H9 (cell line): ENCODE data around the gene QARS1. TPM values are rescaled to one million over a fixed set of nuclear protein-coding genes. Genes with fewer than 3 reads are reported as not detected.

Experiments used
- DNase-seq: peaks from one replicate; pipeline ENCODE4 v3.0.0-alpha.2; 2017
- H2AFZ ChIP-seq: one replicate; pipeline ENCODE4 v1.6.1; 2013; ENCODE audit warnings: mild to moderate bottlenecking, low read length, control low read depth, moderate library complexity
- H2AK5ac ChIP-seq: 2 replicates; pipeline ENCODE4 v1.6.1; 2013; ENCODE audit warnings: low read length, control low read depth, mixed read lengths; ENCODE audit not compliant: insufficient read length
- H2BK120ac ChIP-seq: one replicate; pipeline ENCODE4 v1.6.1; 2013; ENCODE audit warnings: low read depth, mild to moderate bottlenecking, low read length, control low read depth, inconsistent platforms; ENCODE audit not compliant: poor library complexity, severe bottlenecking
- H2BK12ac ChIP-seq: 2 replicates; pipeline ENCODE4 v1.6.1; 2013; ENCODE audit warnings: low read length, control low read depth, mixed read lengths, low read depth; ENCODE audit not compliant: insufficient read length
- H2BK15ac ChIP-seq: 2 replicates; pipeline ENCODE4 v1.6.1; 2013; ENCODE audit warnings: low read depth, low read length, control low read depth
- H2BK20ac ChIP-seq: one replicate; pipeline ENCODE4 v1.6.1; 2013; ENCODE audit warnings: low read depth, mild to moderate bottlenecking, low read length, control low read depth, inconsistent platforms; ENCODE audit not compliant: poor library complexity, severe bottlenecking
- H2BK5ac ChIP-seq: 2 replicates; pipeline ENCODE4 v1.6.1; 2013; ENCODE audit warnings: low read length, control low read depth, mixed read lengths; ENCODE audit not compliant: insufficient read length
- H3K14ac ChIP-seq: 2 replicates; pipeline ENCODE4 v1.6.1; 2013; ENCODE audit warnings: low read length, control low read depth; ENCODE audit not compliant: insufficient read depth
- H3K18ac ChIP-seq: 2 replicates; pipeline ENCODE4 v1.6.1; 2013; ENCODE audit warnings: low read depth, mild to moderate bottlenecking, mixed read lengths, low read length, control low read depth; ENCODE audit not compliant: insufficient read length
- H3K23ac ChIP-seq: 2 replicates; pipeline ENCODE4 v1.6.1; 2013; ENCODE audit warnings: low read length, control low read depth, mixed read lengths, low read depth; ENCODE audit not compliant: insufficient read length
- H3K23me2 ChIP-seq: 2 replicates; pipeline ENCODE4 v1.6.1; 2013; ENCODE audit warnings: low read depth, mild to moderate bottlenecking, mixed read lengths, low read length, control low read depth; ENCODE audit not compliant: insufficient read length, poor library complexity, severe bottlenecking
- H3K27ac ChIP-seq: 2 replicates; pipeline ENCODE4 v1.5.1; 2013; ENCODE audit warnings: low read length, control low read depth, mixed read lengths, low read depth; ENCODE audit not compliant: insufficient read length
- H3K27me3 ChIP-seq: 2 replicates; pipeline ENCODE4 v1.6.1; 2013; ENCODE audit warnings: low read length, control low read depth, inconsistent platforms; ENCODE audit not compliant: insufficient read depth
- H3K4ac ChIP-seq: 2 replicates; pipeline ENCODE4 v1.6.1; 2013; ENCODE audit warnings: low read depth, mild to moderate bottlenecking, control low read depth, inconsistent platforms, low read length, moderate library complexity
- H3K4me1 ChIP-seq: 2 replicates; pipeline ENCODE4 v1.6.1; 2013; ENCODE audit warnings: low read length, control low read depth, inconsistent platforms; ENCODE audit not compliant: insufficient read depth
- H3K4me2 ChIP-seq: 2 replicates; pipeline ENCODE4 v1.6.1; 2013; ENCODE audit warnings: low read length, control low read depth, mixed read lengths; ENCODE audit not compliant: insufficient read length, insufficient read depth
- H3K56ac ChIP-seq: 2 replicates; pipeline ENCODE4 v1.6.1; 2013; ENCODE audit warnings: low read depth, mild to moderate bottlenecking, mixed read lengths, low read length, control low read depth; ENCODE audit not compliant: insufficient read length
- H3K79me1 ChIP-seq: 2 replicates; pipeline ENCODE4 v1.6.1; 2013; ENCODE audit warnings: low read depth, mild to moderate bottlenecking, moderate library complexity, low read length, control low read depth, inconsistent platforms; ENCODE audit not compliant: insufficient read depth, poor library complexity, severe bottlenecking
- H3K79me2 ChIP-seq: 2 replicates; pipeline ENCODE4 v1.6.1; 2013; ENCODE audit warnings: low read length, control low read depth, inconsistent platforms; ENCODE audit not compliant: insufficient read depth
- H3K9ac ChIP-seq: 2 replicates; pipeline ENCODE4 v1.6.1; 2013; ENCODE audit warnings: low read length, control low read depth, mixed read lengths; ENCODE audit not compliant: insufficient read length; ENCODE audit errors: extremely low read depth
- H3K9me3 ChIP-seq: one replicate; pipeline ENCODE4 v1.6.1; 2013; ENCODE audit warnings: low read depth, low read length, inconsistent platforms; ENCODE audit not compliant: control insufficient read depth
- H3T11ph ChIP-seq: one replicate; pipeline ENCODE4 v1.6.1; 2013; ENCODE audit warnings: mild to moderate bottlenecking, low read length, control low read depth, inconsistent platforms
- H4K20me1 ChIP-seq: one replicate; pipeline ENCODE4 v1.6.1; 2013; ENCODE audit not compliant: control insufficient read depth, insufficient read length, insufficient read depth
- H4K5ac ChIP-seq: 2 replicates; pipeline ENCODE4 v1.6.1; 2013; ENCODE audit warnings: low read depth, mild to moderate bottlenecking, mixed read lengths, low read length, control low read depth; ENCODE audit not compliant: insufficient read length
- H4K8ac ChIP-seq: replicated peaks from 2 replicates; pipeline ENCODE4 v1.6.1; 2013; ENCODE audit warnings: low read length, control low read depth, mixed read lengths, low read depth; ENCODE audit not compliant: insufficient read length
- H4K91ac ChIP-seq: 2 replicates; pipeline ENCODE4 v1.6.1; 2013; ENCODE audit warnings: low read depth, mild to moderate bottlenecking, moderate library complexity, mixed read lengths, low read length, control low read depth; ENCODE audit not compliant: insufficient read length
- H3K27ac Mint-ChIP-seq, 3 experiments: 2 replicates in 2 of 3; 3 replicates in 1 of 3; pipeline ENCODE4 v1.8.0; 2020 to 2021; ENCODE audit warnings: mixed read lengths in 3 of 3, mild to moderate bottlenecking in 1 of 3, moderate library complexity in 1 of 3
- H3K27me3 Mint-ChIP-seq: 2 replicates; pipeline ENCODE4 v1.8.0; 2021; ENCODE audit warnings: low read depth, mild to moderate bottlenecking, moderate library complexity, mixed read lengths
- H3K36me3 Mint-ChIP-seq, 3 experiments: 2 replicates in 2 of 3; 3 replicates in 1 of 3; pipeline ENCODE4 v1.8.0; 2020 to 2021; ENCODE audit warnings: low read depth in 3 of 3, mixed read lengths in 3 of 3; ENCODE audit not compliant: insufficient read depth in 1 of 3
- H3K4me1 Mint-ChIP-seq, 2 experiments: 2 replicates each; pipeline ENCODE4 v1.8.0; 2020; ENCODE audit warnings: mixed read lengths in 2 of 2
- H3K4me3 Mint-ChIP-seq, 2 experiments: 2 replicates in 1 of 2; 3 replicates in 1 of 2; pipeline ENCODE4 v1.8.0; 2020 to 2021; ENCODE audit warnings: mild to moderate bottlenecking in 2 of 2, mixed read lengths in 2 of 2, moderate library complexity in 1 of 2
- H3K9me3 Mint-ChIP-seq, 2 experiments: 2 replicates in 1 of 2; 3 replicates in 1 of 2; pipeline ENCODE4 v1.8.0; 2020; ENCODE audit warnings: mild to moderate bottlenecking in 2 of 2, mixed read lengths in 2 of 2, moderate library complexity in 1 of 2
- WGBS: extraction: QIAGEN DNeasy Blood & Tissue Kit; methylation state at CpG from one replicate; pipeline ENCODE4 v1.1.7; 2013; ENCODE audit warnings: missing lambda C conversion rate, low lambda C conversion rate, mixed read lengths; ENCODE audit not compliant: insufficient read length; ENCODE audit errors: extremely low coverage; 5-methylcytosine and 5-hydroxymethylcytosine counted together
- total RNA-seq: library from RNA; stranded (reverse); gene quantifications from 2 replicates; pipeline ENCODE4 v1.2.1, GENCODE V29; 2021
- TF ChIP-seq, protein P1 (sequence below): fragments of 200-600 bp; sonication (generic); conservative IDR thresholded peaks from 3 replicates; pipeline ENCODE4 v1.8.0; 2021; ENCODE audit warnings: antibody characterized with exemption, mild to moderate bottlenecking

Gene QARS1
- total RNA-seq, 1 experiment from 2014 or later, result 390 TPM

- Histone ChIP-seq H3K4ac (no peak overlapping the region), H2AFZ (no peak overlapping the region), H2BK15ac (no peak overlapping the region), H4K20me1 (no peaks in the 10 kb centered on the region), H3K27ac (no peak overlapping the region), H2BK20ac (no peak overlapping the region), H2AK5ac (no peak overlapping the region), H3K56ac (no peak overlapping the region), H4K8ac (no peak overlapping the region), H3K23ac (no peak overlapping the region), H3T11ph (no peak overlapping the region), H3K9me3 (no peaks in the 10 kb centered on the region), H3K4me1 (no peaks in the 10 kb centered on the region), H2BK120ac (no peak overlapping the region), H3K27me3 (no peaks in the 10 kb centered on the region), H3K4me2 (no peak overlapping the region), H2BK12ac (no peak overlapping the region), H3K18ac (no peak overlapping the region), H3K9ac (no peak overlapping the region), H3K14ac (no peak overlapping the region), H3K23me2 (no peaks in the 10 kb centered on the region), H4K91ac (no peak overlapping the region), H2BK5ac (no peak overlapping the region), H3K79me1 (peaks cover 10% of the 10 kb centered on the region), H3K79me2 (peaks cover 9% of the 10 kb centered on the region; the same call in 1 of the 2 replicates), H4K5ac (no peak overlapping the region)
- no peak overlapping the region for H3K4me3 Mint-ChIP-seq
- 0 out of 4 replicates have a peak, but pooled peaks cover 0 to 2% of the 10 kb centered on the region in 2 experiments for H3K4me1 Mint-ChIP-seq
- DNase-seq, result no peak
- peaks cover 44 to 61% (median 57%) of the 10 kb centered on the region in 3 experiments for H3K36me3 Mint-ChIP-seq
- no peak overlapping the region for H3K27ac Mint-ChIP-seq
- TF ChIP-seq, protein P1, sequence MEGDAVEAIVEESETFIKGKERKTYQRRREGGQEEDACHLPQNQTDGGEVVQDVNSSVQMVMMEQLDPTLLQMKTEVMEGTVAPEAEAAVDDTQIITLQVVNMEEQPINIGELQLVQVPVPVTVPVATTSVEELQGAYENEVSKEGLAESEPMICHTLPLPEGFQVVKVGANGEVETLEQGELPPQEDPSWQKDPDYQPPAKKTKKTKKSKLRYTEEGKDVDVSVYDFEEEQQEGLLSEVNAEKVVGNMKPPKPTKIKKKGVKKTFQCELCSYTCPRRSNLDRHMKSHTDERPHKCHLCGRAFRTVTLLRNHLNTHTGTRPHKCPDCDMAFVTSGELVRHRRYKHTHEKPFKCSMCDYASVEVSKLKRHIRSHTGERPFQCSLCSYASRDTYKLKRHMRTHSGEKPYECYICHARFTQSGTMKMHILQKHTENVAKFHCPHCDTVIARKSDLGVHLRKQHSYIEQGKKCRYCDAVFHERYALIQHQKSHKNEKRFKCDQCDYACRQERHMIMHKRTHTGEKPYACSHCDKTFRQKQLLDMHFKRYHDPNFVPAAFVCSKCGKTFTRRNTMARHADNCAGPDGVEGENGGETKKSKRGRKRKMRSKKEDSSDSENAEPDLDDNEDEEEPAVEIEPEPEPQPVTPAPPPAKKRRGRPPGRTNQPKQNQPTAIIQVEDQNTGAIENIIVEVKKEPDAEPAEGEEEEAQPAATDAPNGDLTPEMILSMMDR, result no peak
- WGBS, result no CpG with 5 or more reads among the region's 4 CpGs
- H3K9me3 Mint-ChIP-seq, result no peaks in the 10 kb centered on the region
- H3K27me3 Mint-ChIP-seq, result no peaks in the 10 kb centered on the region
Measured at GRCh38 chr3:49076646-49077045, 27.9 kb downstream of the QARS1 start.
